Measurements from ENCODE around the gene TMTC1. TPM values are rescaled to one million over a fixed set of nuclear protein-coding genes. Genes with fewer than 3 reads are reported as not detected.

The TMTC1 gene
- total and polyA plus RNA-seq, 2 of the 8 experiments (the other 6 are each of a cell fraction or from before 2014, with no cell fraction given): 15.4 to 20.8 TPM

- CTCF ChIA-PET (ENCODE audit: partially characterized antibody): interaction anchor here (0.5 to 0.8 kb wide), 2 partner anchors 61 to 71 kb away, joined by 3 read pairs; no protein-coding TSS in a partner anchor
- TF ChIP-seq JUND (IDR thresholded peaks at IDR 0.05; ENCODE audit: low read length): no peak
- TF ChIP-seq FOSL1 (IDR thresholded peaks at IDR 0.05; ENCODE audit: insufficient read depth, low read depth, low read length): no peak
- TF ChIP-seq SP1 (IDR thresholded peaks at IDR 0.05; ENCODE audit: low read depth, low read length): no peak
- TF ChIP-seq BRCA1 (IDR thresholded peaks at IDR 0.05; ENCODE audit: low read depth, low read length): no peak
- no peak for TF ChIP-seq CBX5 (IDR thresholded peaks at IDR 0.05; ENCODE audit: low read depth, low read length)
- TF ChIP-seq SP4 (IDR thresholded peaks at IDR 0.05; ENCODE audit: low read length): no peak
- TF ChIP-seq POU5F1 (IDR thresholded peaks at IDR 0.05; ENCODE audit: low read depth, low read length): no peak
- TF ChIP-seq KDM4A (IDR thresholded peaks at IDR 0.05; ENCODE audit: low read depth, low read length, severe bottlenecking): no peak
- TF ChIP-seq KDM5A (IDR thresholded peaks at IDR 0.05; ENCODE audit: low read length): no peak
- TF ChIP-seq RNF2 (IDR thresholded peaks at IDR 0.05; ENCODE audit: borderline replicate concordance, low read depth, low read length, missing control alignments, poor library complexity, severe bottlenecking): no peak
- TF ChIP-seq CEBPB (IDR thresholded peaks at IDR 0.05; ENCODE audit: low read depth, low read length): no peak
- no peak for TF ChIP-seq ATF2 (IDR thresholded peaks at IDR 0.05; ENCODE audit: low read length)
Observed at GRCh38 chr12:29818916-29819623, 35.3 kb upstream of the TMTC1 start.

More at GRCh38 chr12:29818916-29819623, 35.3 kb upstream of the TMTC1 start:
- no peaks in the 10 kb centered on the region for H3K79me2 ChIP-seq (ENCODE audit: control insufficient read depth in 1 of 2, insufficient read depth in 2 of 2, low read length in 2 of 2)
- no peak overlapping the region for H3K9ac ChIP-seq (replicated peaks in 1 of 4; ENCODE audit: extremely low read depth in 1 of 4, low read depth in 3 of 4, low read length in 3 of 4)
- H3K18ac ChIP-seq (ENCODE audit: extremely low read depth, low read length): no peak overlapping the region
- H3K27ac ChIP-seq (ENCODE audit: low read depth, low read length): no peak overlapping the region
- no peak overlapping the region for H4K91ac ChIP-seq (replicated peaks; ENCODE audit: insufficient read length, low read length)
- no peak overlapping the region for H3K23ac ChIP-seq (ENCODE audit: insufficient read length)
- POLR2A ChIA-PET (ENCODE audit: partially characterized antibody): no interaction called here
- no peak overlapping the region for H2BK15ac ChIP-seq (ENCODE audit: low read length)
- no peaks in the 10 kb centered on the region for H3K23me2 ChIP-seq (ENCODE audit: low read depth, low read length)
- H3K14ac ChIP-seq (ENCODE audit: insufficient read length): no peak overlapping the region
- no peaks in the 10 kb centered on the region for H3K36me3 ChIP-seq (ENCODE audit: control insufficient read depth in 2 of 4, insufficient read depth in 4 of 4, low read length in 3 of 4)
- DNase-seq (ENCODE audit: low read depth in 1 of 2, low spot score in 2 of 2): no peak
- H2BK120ac ChIP-seq (replicated peaks; ENCODE audit: low read depth, low read length): no peak overlapping the region
- H2BK20ac ChIP-seq (ENCODE audit: low read length): no peak overlapping the region
- no peak overlapping the region for H4K5ac ChIP-seq (ENCODE audit: insufficient read length, low read depth, low read length)
- no peaks in the 10 kb centered on the region for H3K9me3 ChIP-seq (ENCODE audit: insufficient read depth in 2 of 2, low read depth in 1 of 2, low read length in 1 of 2)
- WGBS, 2 experiments (ENCODE audit: extremely low coverage in 1 of 2, insufficient coverage in 1 of 2, insufficient read length in 1 of 2, insufficient replicate concordance in 2 of 2, low coverage in 1 of 2, low lambda C conversion rate in 2 of 2, missing lambda C conversion rate in 1 of 2): 92% methylated on average over 2 of the region's 2 CpGs; no CpG with 5 or more reads in 1 of the 2 experiments
- H2AFZ ChIP-seq (ENCODE audit: low read length): no peak overlapping the region
- no peaks in the 10 kb centered on the region for H3K79me1 ChIP-seq (ENCODE audit: low read depth, low read length)
- H2BK5ac ChIP-seq (ENCODE audit: low read depth, low read length): no peak overlapping the region
- FAIRE-seq: no peak
- no peak overlapping the region for H3K4me2 ChIP-seq (ENCODE audit: insufficient read depth in 1 of 2, low read depth in 2 of 2, low read length in 2 of 2)
- H3K56ac ChIP-seq (replicated peaks; ENCODE audit: insufficient read length, low read depth, low read length): no peak overlapping the region
- no peak overlapping the region for H3K4me3 ChIP-seq (ENCODE audit: extremely low read depth in 1 of 4, insufficient read depth in 2 of 4, low read depth in 3 of 4, low read length in 4 of 4)
- H3K4me1 ChIP-seq (replicated peaks in 1 of 4; ENCODE audit: control insufficient read depth in 3 of 4, insufficient read depth in 4 of 4, low read length in 3 of 4): no peaks in the 10 kb centered on the region
- no peak overlapping the region for H2BK12ac ChIP-seq (ENCODE audit: low read depth, low read length)
- no peak overlapping the region for H4K8ac ChIP-seq (ENCODE audit: extremely low read depth, insufficient read depth, low read length)
- H4K20me1 ChIP-seq (replicated peaks in 1 of 2; ENCODE audit: control insufficient read depth in 1 of 2, insufficient read depth in 2 of 2, low read length in 2 of 2): no peaks in the 10 kb centered on the region
- no peak overlapping the region for H2AK5ac ChIP-seq (ENCODE audit: low read depth, low read length)
- no peaks in the 10 kb centered on the region for H3K27me3 ChIP-seq (replicated peaks in 1 of 4; ENCODE audit: control insufficient read depth in 3 of 4, extremely low read depth in 1 of 4, insufficient read depth in 3 of 4, low read length in 3 of 4)
- H3K4ac ChIP-seq (replicated peaks; ENCODE audit: insufficient read length, low read depth, low read length): no peak overlapping the region
